Transverse colon (tissue), 4 donors: Measurements from ENCODE around the gene CD300A. TPM values are rescaled to one million over a fixed set of nuclear protein-coding genes. Genes with fewer than 3 reads are reported as not detected.

ENCODE experiments used
- DNase-seq: peaks from one replicate; pipeline ENCODE4 v3.0.0-alpha.2; 2019
- H3K27ac ChIP-seq, 4 donors: fragments of 200-600 bp; sonication (generic); 2 replicates each; pipeline ENCODE4 v1.5.1; 2016 to 2018; ENCODE audit warnings: inconsistent platforms in 4 of 4
- H3K27me3 ChIP-seq: fragments of 200-600 bp; sonication (generic); 2 replicates; pipeline ENCODE4 v1.5.1; 2017; ENCODE audit warnings: inconsistent platforms
- H3K36me3 ChIP-seq, 4 donors: fragments of 200-600 bp; sonication (generic); 2 replicates each; pipeline ENCODE4 v1.5.1; 2017 to 2019; ENCODE audit warnings: inconsistent platforms in 4 of 4
- H3K4me1 ChIP-seq, 4 donors: fragments of 200-600 bp; sonication (generic); 2 replicates each; pipeline ENCODE4 v1.5.1; 2017 to 2020; ENCODE audit warnings: inconsistent platforms in 4 of 4
- H3K4me3 ChIP-seq, 4 donors: fragments of 200-600 bp; sonication (generic); 1 replicate in 1 of 4; 2 replicates in 3 of 4; pipeline versions ENCODE4 v1.5.1 to v1.6.1; 2017 to 2019; ENCODE audit warnings: inconsistent platforms in 4 of 4
- H3K9me3 ChIP-seq, 2 donors: fragments of 200-600 bp; sonication (generic); 2 replicates each; pipeline ENCODE4 v1.5.1; 2017 to 2019; ENCODE audit warnings: inconsistent platforms in 2 of 2
- EP300 ChIP-seq: sonication (generic); formaldehyde crosslinking; IDR thresholded peaks from one replicate; pipeline ENCODE4 v1.6.1; 2017; ENCODE audit warnings: antibody characterized with exemption, low read depth
- POLR2A ChIP-seq: fragments of 450-650 bp; IDR thresholded peaks from one replicate; pipeline ENCODE4 v1.6.1; 2016; ENCODE audit warnings: antibody characterized with exemption, mild to moderate bottlenecking, moderate library complexity
- POLR2AphosphoS5 ChIP-seq, 3 donors: sonication (generic); formaldehyde crosslinking; IDR thresholded peaks; one replicate each; pipeline ENCODE4 v1.6.1; 2016; ENCODE audit warnings: antibody characterized with exemption in 3 of 3
- WGBS, 2 donors: methylation state at CpG; one replicate each; pipeline ENCODE4 v1.1.5; 2018; ENCODE audit warnings: low coverage in 1 of 2; 5-methylcytosine and 5-hydroxymethylcytosine counted together
- in situ Hi-C, 4 donors: fragments of 200-750 bp; cut with MboI; loops; one replicate each; pipeline versions ENCODE4 v1.15.0 to v1.15.1; 2017; ENCODE audit warnings: low sequenced_read_pairs in 3 of 4, low pct_ligation_motif_present in 1 of 4, low pct_unique_long_range_greater_than_20kb in 1 of 4
- intact Hi-C: fragments of 100-400 bp; cut with DNase I; formaldehyde crosslinking; loops from one replicate; pipeline ENCODE4 v1.15.1; 2023; ENCODE audit warnings: low total_unique reads
- total RNA-seq, 4 donors: library from RNA; depleted of rRNA; stranded (reverse); fragments of >200 nt; gene quantifications; one replicate each; pipeline ENCODE4 v1.1.0, GENCODE V29; 2016
- TF ChIP-seq, protein P1 (sequence below), 5 experiments: fragments of 200-600 bp in 3 of 5; fragments of 450-650 bp in 2 of 5; sonication (generic) in 3 of 5; IDR thresholded peaks; 1 replicate in 2 of 5; 2 replicates in 3 of 5; pipeline ENCODE4 v1.5.1; 2016 to 2017; ENCODE audit warnings: antibody characterized with exemption in 5 of 5, inconsistent platforms in 3 of 5, mild to moderate bottlenecking in 2 of 5, moderate library complexity in 1 of 5

The CD300A gene
- total RNA-seq, 4 donors from 2014 or later: 3.1 to 5.1 TPM; not detected in 2

DNA sequence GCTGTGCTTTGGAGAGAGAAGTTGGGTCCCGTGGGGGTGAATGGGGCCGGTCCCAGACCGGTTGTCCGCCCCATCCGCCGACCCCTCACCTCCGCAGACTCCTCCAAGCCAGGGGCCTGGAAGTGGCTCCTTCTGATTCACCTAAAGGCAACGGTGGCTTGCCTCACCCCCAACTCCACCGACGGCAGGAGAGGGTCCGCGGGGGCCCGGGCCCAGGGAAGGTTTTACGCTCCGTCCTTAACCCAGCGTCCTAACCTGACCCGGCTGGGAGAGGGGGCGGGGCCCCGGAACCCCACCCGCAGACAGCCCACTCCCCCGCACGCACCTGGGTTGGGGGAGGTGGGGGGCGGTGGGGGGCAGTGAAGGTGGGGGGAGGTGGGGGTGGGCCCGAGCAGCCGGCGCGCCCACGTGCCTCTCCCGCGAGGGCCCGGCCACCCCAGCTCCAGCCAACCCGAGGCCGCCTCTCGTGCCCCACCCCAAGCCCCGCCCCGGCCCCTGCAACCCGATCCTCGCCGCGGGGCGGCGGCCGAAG, 12.7 kb upstream of the CD300A start:
- H3K4me3 ChIP-seq: peak overlapping the region; percentile 11 to 51 (median 26)
- H3K27ac ChIP-seq: peak overlapping the region; percentile 81 to 83 (median 82)
- WGBS, 2 donors: no CpG with 5 or more reads among the region's 43 CpGs
- H3K4me1 ChIP-seq: peaks cover 15 to 43% (median 32%) of the 10 kb centered on the region in 4 donors
- DNase-seq: no peak
- in situ Hi-C loops (loop anchor here in 1 of 4 donors (10.0 kb wide), 1 partner anchor 249 kb away; the partner anchor contains the start of gene RPL38), intact Hi-C loops (no loop called here)
- TF ChIP-seq POLR2AphosphoS5 (IDR thresholded peaks at IDR 0.05) (no peak), EP300 (no peak), POLR2A (no peak)
- TF ChIP-seq, protein P1, sequence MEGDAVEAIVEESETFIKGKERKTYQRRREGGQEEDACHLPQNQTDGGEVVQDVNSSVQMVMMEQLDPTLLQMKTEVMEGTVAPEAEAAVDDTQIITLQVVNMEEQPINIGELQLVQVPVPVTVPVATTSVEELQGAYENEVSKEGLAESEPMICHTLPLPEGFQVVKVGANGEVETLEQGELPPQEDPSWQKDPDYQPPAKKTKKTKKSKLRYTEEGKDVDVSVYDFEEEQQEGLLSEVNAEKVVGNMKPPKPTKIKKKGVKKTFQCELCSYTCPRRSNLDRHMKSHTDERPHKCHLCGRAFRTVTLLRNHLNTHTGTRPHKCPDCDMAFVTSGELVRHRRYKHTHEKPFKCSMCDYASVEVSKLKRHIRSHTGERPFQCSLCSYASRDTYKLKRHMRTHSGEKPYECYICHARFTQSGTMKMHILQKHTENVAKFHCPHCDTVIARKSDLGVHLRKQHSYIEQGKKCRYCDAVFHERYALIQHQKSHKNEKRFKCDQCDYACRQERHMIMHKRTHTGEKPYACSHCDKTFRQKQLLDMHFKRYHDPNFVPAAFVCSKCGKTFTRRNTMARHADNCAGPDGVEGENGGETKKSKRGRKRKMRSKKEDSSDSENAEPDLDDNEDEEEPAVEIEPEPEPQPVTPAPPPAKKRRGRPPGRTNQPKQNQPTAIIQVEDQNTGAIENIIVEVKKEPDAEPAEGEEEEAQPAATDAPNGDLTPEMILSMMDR (IDR thresholded peaks at IDR 0.05): peak in 1 of 5 experiments; percentile 36
- H3K9me3 ChIP-seq: no peaks in the 10 kb centered on the region
- no peaks in the 10 kb centered on the region for H3K36me3 ChIP-seq
- H3K27me3 ChIP-seq: no peaks in the 10 kb centered on the region

GRCh38 chr17:74454197-74455024, 12.0 kb upstream of the CD300A start:
- H3K27ac ChIP-seq: peak overlapping the region; percentile 81 to 83 (median 82)
- peak overlapping the region in 3 of 4 donors; percentile 17 to 51 (median 35) for H3K4me3 ChIP-seq
- 16% methylated on average over 30 of the region's 40 CpGs; no CpG with 5 or more reads in 1 of the 2 donors for WGBS, 2 donors
- in situ Hi-C loops: loop anchor here in 2 of 4 donors (5.0 to 10.0 kb wide), 2 partner anchors 77 to 250 kb away; partner anchors contain the start of gene RPL38 (in 1 of the 2)
- H3K36me3 ChIP-seq: no peaks in the 10 kb centered on the region
- no peaks in the 10 kb centered on the region for H3K9me3 ChIP-seq
- TF ChIP-seq POLR2A (peak; percentile 73), EP300 (no peak), POLR2AphosphoS5 (IDR thresholded peaks at IDR 0.05) (peak; percentile 63 to 78 (median 71))
- TF ChIP-seq, protein P1 (IDR thresholded peaks at IDR 0.05): peak in 3 of 5 experiments; percentile 22 to 68 (median 45)
- peak; percentile 94 for DNase-seq
- H3K4me1 ChIP-seq: peaks cover 15 to 43% (median 32%) of the 10 kb centered on the region in 4 donors
- H3K27me3 ChIP-seq: no peaks in the 10 kb centered on the region
- intact Hi-C loops: no loop called here

DNA sequence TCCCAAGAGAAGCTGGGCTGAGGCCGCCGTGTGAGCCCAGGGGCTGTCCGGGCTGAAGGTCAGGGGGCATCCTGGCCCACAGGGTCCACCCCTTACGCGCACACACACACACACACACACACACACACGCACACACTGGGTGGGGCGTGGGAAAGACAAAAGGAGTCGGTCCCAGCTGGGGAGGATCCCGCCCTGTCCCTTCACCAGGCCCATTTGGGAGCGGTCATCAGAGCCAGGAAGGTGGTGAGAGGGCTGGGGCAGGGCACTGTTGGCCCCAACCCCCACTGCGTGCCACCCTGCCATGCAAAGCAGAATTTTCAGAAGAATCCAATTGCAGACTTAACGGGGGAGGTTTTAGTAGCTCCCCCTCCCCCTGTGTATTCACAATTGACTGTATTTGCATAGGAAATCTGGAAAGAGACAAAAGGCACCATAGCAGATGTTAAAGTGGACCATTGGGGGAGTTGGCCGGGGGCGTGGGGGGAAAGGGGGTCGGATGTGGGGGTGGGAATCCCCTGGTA, 11.3 kb upstream of the CD300A start:
- Histone ChIP-seq H3K4me3 (no peak overlapping the region), H3K27me3 (no peaks in the 10 kb centered on the region), H3K27ac (peak overlapping the region; percentile 81 to 83 (median 82)), H3K36me3 (no peaks in the 10 kb centered on the region), H3K4me1 (peaks cover 15 to 43% (median 32%) of the 10 kb centered on the region in 4 donors), H3K9me3 (no peaks in the 10 kb centered on the region)
- DNase-seq: peak; percentile 57
- in situ Hi-C loops (loop anchor here in 2 of 4 donors (5.0 to 10.0 kb wide), 2 partner anchors 78 to 250 kb away; partner anchors contain the start of gene RPL38 (in 1 of the 2)), intact Hi-C loops (no loop called here)
- TF ChIP-seq EP300 (peak; percentile 21), POLR2A (no peak), POLR2AphosphoS5 (IDR thresholded peaks at IDR 0.05) (no peak)
- 29 to 61% methylated on average over 3 to 11 of the region's 15 CpGs for WGBS, 2 donors

DNA sequence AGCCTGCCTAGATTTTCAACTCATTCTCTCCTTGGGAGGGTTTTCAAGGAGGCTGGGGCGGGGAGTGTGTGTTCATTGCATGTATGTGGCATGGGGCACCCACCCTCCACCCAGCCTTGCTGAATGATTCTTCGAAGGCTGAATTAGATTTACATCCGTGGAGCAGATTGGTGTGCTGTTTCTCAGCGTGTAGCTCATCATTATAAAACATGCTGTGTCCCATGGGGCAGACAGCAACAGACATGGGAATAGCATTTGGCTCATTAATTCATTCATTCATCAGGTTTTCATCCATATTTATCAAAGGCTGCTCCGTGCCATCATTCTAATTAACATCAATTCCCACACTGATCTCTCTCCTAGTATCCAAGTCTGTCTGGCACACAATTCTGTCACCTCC, 10.6 kb upstream of the CD300A start:
- H3K27me3 ChIP-seq: no peaks in the 10 kb centered on the region
- in situ Hi-C loops (loop anchor here in 2 of 4 donors (5.0 to 10.0 kb wide), 2 partner anchors 79 to 251 kb away; partner anchors contain the start of gene RPL38 (in 1 of the 2)), intact Hi-C loops (no loop called here)
- no peaks in the 10 kb centered on the region for H3K9me3 ChIP-seq
- DNase-seq: no peak
- peaks cover 15 to 43% (median 32%) of the 10 kb centered on the region in 4 donors for H3K4me1 ChIP-seq
- WGBS, 2 donors: 91 to 100% methylated on average over 1 to 5 of the region's 5 CpGs
- H3K36me3 ChIP-seq: no peaks in the 10 kb centered on the region
- no peak for TF ChIP-seq POLR2AphosphoS5 (IDR thresholded peaks at IDR 0.05)
- TF ChIP-seq, protein P1 (IDR thresholded peaks at IDR 0.05): no peak
- no peak for TF ChIP-seq EP300
- TF ChIP-seq POLR2A: no peak
- no peak overlapping the region for H3K4me3 ChIP-seq
- H3K27ac ChIP-seq: peak overlapping the region in 1 of 4 donors; percentile 83
